ENCODE results near the gene MAP2K4. TPM values are rescaled to one million over a fixed set of nuclear protein-coding genes. Genes with fewer than 3 reads are reported as not detected.

Gene MAP2K4
- total RNA-seq, 1 donor from 2014 or later, result 62.0 TPM

DNA sequence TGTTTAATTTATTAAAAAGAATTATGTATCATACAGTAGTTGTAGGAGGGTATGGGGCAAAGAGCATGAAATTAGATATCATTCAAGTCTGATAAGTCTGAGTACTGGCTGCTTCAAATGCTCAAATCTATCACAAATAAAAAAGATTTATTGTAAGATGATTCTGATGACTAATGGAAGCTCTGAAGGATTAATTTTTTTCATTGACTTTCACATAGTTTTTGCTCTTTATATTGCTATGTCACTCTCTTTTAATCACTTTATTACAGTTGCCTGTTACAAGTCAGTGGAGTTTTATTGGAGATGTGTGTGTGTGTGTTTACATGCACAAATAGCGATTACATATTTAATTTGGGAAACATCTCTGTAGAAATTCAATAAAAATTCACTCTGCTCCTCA, 15.0 kb downstream of the MAP2K4 start:
- no peak overlapping the region for H3K27ac Mint-ChIP-seq

DNA sequence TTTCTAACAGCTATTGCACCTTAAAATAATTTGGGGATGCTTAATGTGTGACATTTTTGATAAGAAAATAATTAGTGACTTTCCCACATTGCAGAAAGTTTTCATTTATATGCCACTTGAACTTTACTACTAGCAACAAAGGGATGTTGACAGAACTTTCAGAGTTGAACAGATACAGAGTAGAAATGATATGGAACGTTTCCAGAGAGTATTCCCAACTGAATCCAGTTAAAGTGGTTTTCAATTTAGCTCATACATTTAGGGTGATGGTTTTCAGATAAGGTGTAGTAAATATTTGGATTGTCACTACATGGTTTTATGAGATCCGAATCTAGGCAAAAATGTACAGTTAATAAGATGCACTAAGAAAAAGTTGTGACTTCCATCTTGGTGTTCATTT, 17.3 kb downstream of the MAP2K4 start:
- H3K27me3 Mint-ChIP-seq, result no peaks in the 10 kb centered on the region
- TF ChIP-seq, protein P1, sequence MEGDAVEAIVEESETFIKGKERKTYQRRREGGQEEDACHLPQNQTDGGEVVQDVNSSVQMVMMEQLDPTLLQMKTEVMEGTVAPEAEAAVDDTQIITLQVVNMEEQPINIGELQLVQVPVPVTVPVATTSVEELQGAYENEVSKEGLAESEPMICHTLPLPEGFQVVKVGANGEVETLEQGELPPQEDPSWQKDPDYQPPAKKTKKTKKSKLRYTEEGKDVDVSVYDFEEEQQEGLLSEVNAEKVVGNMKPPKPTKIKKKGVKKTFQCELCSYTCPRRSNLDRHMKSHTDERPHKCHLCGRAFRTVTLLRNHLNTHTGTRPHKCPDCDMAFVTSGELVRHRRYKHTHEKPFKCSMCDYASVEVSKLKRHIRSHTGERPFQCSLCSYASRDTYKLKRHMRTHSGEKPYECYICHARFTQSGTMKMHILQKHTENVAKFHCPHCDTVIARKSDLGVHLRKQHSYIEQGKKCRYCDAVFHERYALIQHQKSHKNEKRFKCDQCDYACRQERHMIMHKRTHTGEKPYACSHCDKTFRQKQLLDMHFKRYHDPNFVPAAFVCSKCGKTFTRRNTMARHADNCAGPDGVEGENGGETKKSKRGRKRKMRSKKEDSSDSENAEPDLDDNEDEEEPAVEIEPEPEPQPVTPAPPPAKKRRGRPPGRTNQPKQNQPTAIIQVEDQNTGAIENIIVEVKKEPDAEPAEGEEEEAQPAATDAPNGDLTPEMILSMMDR (IDR thresholded peaks at IDR 0.05; ENCODE audit: unreplicated experiment), result no peak
- peaks cover 3% of the 10 kb centered on the region for H3K9me3 Mint-ChIP-seq (ENCODE audit: low read depth)
- H3K4me3 Mint-ChIP-seq (ENCODE audit: low read depth), result no peak overlapping the region
- no peak for DNase-seq (ENCODE audit: low spot score, unreplicated experiment)
- peaks cover 6% of the 10 kb centered on the region for H3K36me3 Mint-ChIP-seq (ENCODE audit: insufficient read depth)
- H3K4me1 Mint-ChIP-seq (ENCODE audit: low read depth), result peaks cover 33% of the 10 kb centered on the region
- H3K27ac Mint-ChIP-seq, result no peak overlapping the region

More for the DNA sequence above, 15.0 kb downstream of the MAP2K4 start:
- no peak for DNase-seq (ENCODE audit: low spot score, unreplicated experiment)
- Mint-ChIP-seq H3K27me3 (no peaks in the 10 kb centered on the region), H3K36me3 (ENCODE audit: insufficient read depth) (peaks cover 3% of the 10 kb centered on the region), H3K4me3 (ENCODE audit: low read depth) (no peak overlapping the region), H3K4me1 (ENCODE audit: low read depth) (peaks cover 37% of the 10 kb centered on the region), H3K9me3 (ENCODE audit: low read depth) (no peaks in the 10 kb centered on the region)
- TF ChIP-seq, protein P1 (IDR thresholded peaks at IDR 0.05; ENCODE audit: unreplicated experiment), result no peak

DNA sequence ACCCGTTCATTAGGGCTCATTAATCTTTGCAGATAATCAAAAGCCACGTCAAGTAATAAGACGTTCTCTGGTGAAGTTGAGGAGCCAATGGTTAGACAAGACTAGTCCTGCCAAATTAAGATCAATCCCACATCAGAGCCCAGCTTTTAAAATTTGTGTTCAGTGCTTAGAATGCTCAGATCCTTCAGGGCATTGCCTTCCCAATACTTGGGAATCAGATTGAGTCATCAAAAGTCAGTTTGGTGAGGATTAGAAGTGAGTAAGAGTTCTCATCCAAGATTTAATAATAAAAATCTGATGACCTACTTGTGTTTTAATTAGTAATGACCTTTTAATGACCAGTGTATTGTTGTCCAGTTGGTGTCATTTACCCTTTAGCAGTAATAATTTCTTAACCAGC, 19.8 kb downstream of the MAP2K4 start:
- H3K4me1 Mint-ChIP-seq (ENCODE audit: low read depth), result peaks cover 32% of the 10 kb centered on the region
- no peaks in the 10 kb centered on the region for H3K27me3 Mint-ChIP-seq
- peaks cover 4% of the 10 kb centered on the region for H3K36me3 Mint-ChIP-seq (ENCODE audit: insufficient read depth)
- no peak for DNase-seq (ENCODE audit: low spot score, unreplicated experiment)
- no peak overlapping the region for H3K4me3 Mint-ChIP-seq (ENCODE audit: low read depth)
- TF ChIP-seq, protein P1 (IDR thresholded peaks at IDR 0.05; ENCODE audit: unreplicated experiment), result no peak
- peaks cover 3% of the 10 kb centered on the region for H3K9me3 Mint-ChIP-seq (ENCODE audit: low read depth)
- H3K27ac Mint-ChIP-seq, result no peak overlapping the region

DNA sequence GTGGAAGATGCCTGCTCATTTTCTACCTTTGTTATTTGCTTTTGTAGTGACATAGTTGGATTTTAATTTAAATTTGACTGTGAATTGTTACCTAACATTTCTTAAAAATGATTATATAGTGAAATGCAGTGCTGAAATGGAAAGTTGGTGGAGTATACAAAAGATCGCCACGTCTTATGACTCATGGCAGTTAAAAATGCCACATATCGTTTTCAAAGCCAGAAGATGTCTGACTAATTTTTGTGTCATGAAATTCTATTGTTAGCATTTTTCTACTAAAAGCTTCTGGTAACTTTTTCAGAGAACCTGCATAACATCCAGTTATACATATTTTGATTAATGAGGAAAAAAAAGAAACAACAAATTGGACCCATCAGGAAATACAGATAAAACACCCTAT, 20.6 kb downstream of the MAP2K4 start:
- Mint-ChIP-seq H3K4me3 (ENCODE audit: low read depth) (no peak overlapping the region), H3K27me3 (no peaks in the 10 kb centered on the region), H3K9me3 (ENCODE audit: low read depth) (peaks cover 3% of the 10 kb centered on the region), H3K36me3 (ENCODE audit: insufficient read depth) (peaks cover 4% of the 10 kb centered on the region), H3K4me1 (ENCODE audit: low read depth) (peaks cover 34% of the 10 kb centered on the region), H3K27ac (no peak overlapping the region)
- DNase-seq (ENCODE audit: low spot score, unreplicated experiment), result no peak
- TF ChIP-seq, protein P1 (IDR thresholded peaks at IDR 0.05; ENCODE audit: unreplicated experiment), result no peak

DNA sequence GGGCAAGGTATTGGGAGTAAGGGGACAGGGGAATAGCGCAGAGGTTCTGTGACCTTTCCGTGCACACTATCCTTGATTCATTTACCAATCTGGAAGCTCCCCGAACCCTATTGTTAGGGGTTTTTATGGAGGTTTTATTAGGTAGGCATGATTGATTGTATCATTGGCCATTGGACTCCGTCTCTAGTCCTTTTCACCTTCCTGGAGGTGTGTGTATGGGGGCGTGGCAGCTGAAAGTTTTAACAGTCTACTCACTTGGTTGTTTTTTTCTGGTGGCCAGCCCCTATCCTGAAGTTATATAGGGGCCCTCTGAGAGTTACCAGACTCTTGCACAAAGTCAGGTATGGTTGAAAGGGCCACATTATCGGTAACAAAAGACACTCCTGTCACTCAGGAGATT, 23.0 kb downstream of the MAP2K4 start:
- no peak for DNase-seq (ENCODE audit: low spot score, unreplicated experiment)
- Mint-ChIP-seq H3K36me3 (ENCODE audit: insufficient read depth) (peaks cover 4% of the 10 kb centered on the region), H3K27me3 (no peaks in the 10 kb centered on the region), H3K4me1 (ENCODE audit: low read depth) (peaks cover 19% of the 10 kb centered on the region), H3K4me3 (ENCODE audit: low read depth) (no peak overlapping the region), H3K9me3 (ENCODE audit: low read depth) (peaks cover 3% of the 10 kb centered on the region), H3K27ac (no peak overlapping the region)
- TF ChIP-seq, protein P1 (IDR thresholded peaks at IDR 0.05; ENCODE audit: unreplicated experiment), result no peak
